ENCODE data around the gene GCC1. TPM values are rescaled to one million over a fixed set of nuclear protein-coding genes. Genes with fewer than 3 reads are reported as not detected.

Gene GCC1
- total RNA-seq, 2 donors from 2014 or later: 13.7 to 23.1 TPM

GRCh38 chr7:127532736-127533135 is 52.7 kb downstream of the GCC1 start:
- no peak overlapping the region for H3K4me3 ChIP-seq
- no peak overlapping the region for H3K27ac ChIP-seq
- intact Hi-C loops (cut with DNase I): no loop called here
- ATAC-seq (no peak), DNase-seq (no peak)
- H3K4me1 ChIP-seq: no peaks in the 10 kb centered on the region
- no peaks in the 10 kb centered on the region for H3K36me3 ChIP-seq (replicated peaks in 1 of 2; ENCODE audit: insufficient read depth in 1 of 2, low read depth in 2 of 2)
- TF ChIP-seq CTCF (IDR thresholded peaks at IDR 0.05) (no peak), POLR2A (IDR thresholded peaks at IDR 0.05) (no peak)
- no peaks in the 10 kb centered on the region for H3K27me3 ChIP-seq
- H3K9me3 ChIP-seq: no peaks in the 10 kb centered on the region

- TF ChIP-seq CTCF (IDR thresholded peaks at IDR 0.05) (no peak), POLR2A (IDR thresholded peaks at IDR 0.05) (no peak)
- DNase-seq: peak in 2 of 4 donors; percentile 2 to 15
- Histone ChIP-seq H3K9me3 (no peaks in the 10 kb centered on the region), H3K27me3 (no peaks in the 10 kb centered on the region), H3K27ac (no peak overlapping the region), H3K36me3 (replicated peaks in 1 of 2; ENCODE audit: insufficient read depth in 1 of 2, low read depth in 2 of 2) (no peaks in the 10 kb centered on the region), H3K4me3 (no peak overlapping the region), H3K4me1 (no peaks in the 10 kb centered on the region)
- intact Hi-C loops (cut with DNase I): no loop called here
- no peak for ATAC-seq
- WGBS, 2 donors: 69 to 72% methylated on average over 2 of the region's 2 CpGs
These were observed 53.2 kb downstream of the GCC1 start for GRCh38 chr7:127532151-127532550.

Other genes with a start within 250 kb of the GCC1 start
- gene ZNF800, start 192.9 kb downstream of the GCC1 start, total RNA-seq: 10 to 100 TPM; 20.0 to 23.7 TPM
- 100 to 1,000 TPM; 107 to 132 TPM for gene ARF5, start 2.8 kb upstream of the GCC1 start, total RNA-seq
- 10 to 100 TPM in 1 of 2 donors, not detected in 1; 19.4 TPM for gene FSCN3, start 8.1 kb upstream of the GCC1 start, total RNA-seq
- not detected for gene PAX4, start 32.5 kb upstream of the GCC1 start, total RNA-seq
- 100 to 1,000 TPM; 146 to 155 TPM for gene SND1, start 66.6 kb upstream of the GCC1 start, total RNA-seq

Data from body of pancreas (tissue), 4 donors.